Large intestine (tissue), 3 donors: ENCODE results near the gene HMG20A. TPM values are rescaled to one million over a fixed set of nuclear protein-coding genes. Genes with fewer than 3 reads are reported as not detected.
A peak's percentile ranks its signal among the peaks of the same experiment; 100 is the strongest.
"Not testable (repeated sequence)": the region's sequence is repeated elsewhere in the genome, so short reads cannot be mapped to it uniquely, and the experiment has no call there.

ENCODE experiments used
- DNase-seq, 2 donors: peaks; one replicate each; pipeline versions ENCODE4 v3.0.0 to v3.0.0-alpha.2; 2013
- H3K27ac ChIP-seq: one replicate; pipeline ENCODE4 v1.5.1; 2013; ENCODE audit warnings: low read length
- H3K27me3 ChIP-seq: 2 replicates; pipeline ENCODE4 v1.6.1; 2013; ENCODE audit warnings: low read length; ENCODE audit not compliant: control insufficient read depth, insufficient read depth
- H3K36me3 ChIP-seq: 2 replicates; pipeline ENCODE4 v1.6.1; 2013; ENCODE audit warnings: low read length; ENCODE audit not compliant: control insufficient read depth, insufficient read depth
- H3K4me1 ChIP-seq: one replicate; pipeline ENCODE4 v1.6.1; 2013; ENCODE audit warnings: low read length; ENCODE audit not compliant: control insufficient read depth, insufficient read depth
- H3K4me3 ChIP-seq: one replicate; pipeline ENCODE4 v1.5.1; 2013; ENCODE audit warnings: low read length
- H3K9me3 ChIP-seq: one replicate; pipeline ENCODE4 v1.6.1; 2013; ENCODE audit warnings: mild to moderate bottlenecking, low read depth, low read length, moderate library complexity; ENCODE audit not compliant: control insufficient read depth
- WGBS: methylation state at CpG from one replicate; pipeline ENCODE4 v1.1.5; 2013; ENCODE audit warnings: low lambda C conversion rate; ENCODE audit not compliant: insufficient coverage; 5-methylcytosine and 5-hydroxymethylcytosine counted together
- polyA plus RNA-seq: library from polyadenylated mRNA; unstranded; fragments of 120-200 nt; gene quantifications from one replicate; pipeline ENCODE4 v1.2.1, GENCODE V29; 2013

HMG20A gene
- polyA plus RNA-seq, 1 donor, result 38.8 TPM

DNA sequence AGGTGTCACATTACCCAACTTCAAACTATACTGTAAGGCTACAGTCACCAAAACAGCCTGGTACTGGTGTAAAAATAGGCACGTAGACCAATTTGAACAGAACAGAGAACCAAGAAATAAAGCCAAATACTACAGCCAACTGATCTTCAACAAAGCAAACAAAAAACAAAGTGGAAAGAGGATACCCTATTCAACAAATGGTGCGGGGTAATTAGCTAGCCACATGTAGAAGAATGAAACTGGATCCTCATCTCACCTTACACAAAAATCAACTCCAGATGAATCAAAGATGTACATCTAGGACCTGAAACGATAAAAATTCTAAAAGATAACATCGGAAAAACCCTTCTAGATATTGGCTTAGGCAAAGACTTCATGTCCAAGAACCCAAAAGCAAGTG lies 13.8 kb upstream of the HMG20A start:
- DNase-seq, result no peak
- Histone ChIP-seq H3K4me1 (peaks cover 15% of the 10 kb centered on the region), H3K27me3 (no peaks in the 10 kb centered on the region), H3K9me3 (no peaks in the 10 kb centered on the region), H3K4me3 (no peak overlapping the region), H3K27ac (no peak overlapping the region), H3K36me3 (no peaks in the 10 kb centered on the region)
- 83% methylated on average over 2 of the region's 4 CpGs for WGBS

DNA sequence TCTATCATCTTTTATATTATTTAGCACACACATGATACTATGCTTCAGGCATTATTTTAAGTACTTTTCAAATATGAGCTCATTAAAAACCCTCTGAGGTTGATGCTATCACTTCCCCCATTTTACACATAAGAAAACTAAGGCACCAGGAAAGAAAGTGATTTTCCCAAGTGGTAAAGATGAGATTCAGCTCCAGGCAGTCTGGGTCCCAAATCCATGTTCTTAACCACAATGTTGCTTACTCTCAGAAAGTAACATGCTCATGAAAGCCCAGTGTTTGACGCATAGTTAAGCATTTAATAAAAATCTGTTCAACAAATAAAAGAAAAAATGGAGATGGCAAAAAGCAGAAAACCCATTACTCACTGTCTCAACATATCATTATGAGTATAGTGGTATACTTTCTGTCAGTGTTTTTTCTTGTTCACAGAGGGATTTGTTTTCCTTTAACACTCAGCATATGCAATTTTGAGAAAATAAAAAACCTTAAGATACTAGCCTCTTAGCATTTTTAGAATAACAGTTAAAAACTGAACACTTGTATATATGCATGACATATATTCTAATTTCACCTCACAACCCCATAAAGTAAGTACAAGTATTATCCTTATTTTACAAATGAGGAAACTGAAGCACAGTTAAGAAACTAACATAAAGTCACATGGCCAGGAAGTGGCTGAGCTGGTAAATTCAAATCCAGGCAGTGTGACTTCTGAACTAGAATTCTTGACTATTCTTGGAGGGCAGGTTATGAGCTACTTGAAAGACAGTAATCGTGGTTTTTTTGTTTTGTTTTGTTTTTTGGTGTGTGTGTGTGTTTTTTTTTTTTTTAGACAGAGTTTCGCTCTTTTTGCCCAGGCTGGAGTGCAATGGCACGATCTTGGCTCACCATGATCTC lies 11.2 kb upstream of the HMG20A start:
- peak; percentile 14 to 49 for DNase-seq

GRCh38 chr15:77410157-77410500 lies 10.6 kb upstream of the HMG20A start:
- DNase-seq, H3K9me3 ChIP-seq, H3K27me3 ChIP-seq, H3K4me3 ChIP-seq, H3K36me3 ChIP-seq: not testable (repeated sequence)
- peak overlapping the region; percentile 81 for H3K27ac ChIP-seq
- no CpG with 5 or more reads among the region's 7 CpGs for WGBS
- peaks cover 15% of the 10 kb centered on the region for H3K4me1 ChIP-seq

More for the DNA sequence above, 11.2 kb upstream of the HMG20A start:
- H3K4me3 ChIP-seq, result no peak overlapping the region
- H3K4me1 ChIP-seq, result peaks cover 15% of the 10 kb centered on the region
- no peaks in the 10 kb centered on the region for H3K9me3 ChIP-seq
- no peaks in the 10 kb centered on the region for H3K27me3 ChIP-seq
- H3K36me3 ChIP-seq, result no peaks in the 10 kb centered on the region
- 73% methylated on average over 2 of the region's 4 CpGs for WGBS
- peak overlapping the region; percentile 81 for H3K27ac ChIP-seq

DNA sequence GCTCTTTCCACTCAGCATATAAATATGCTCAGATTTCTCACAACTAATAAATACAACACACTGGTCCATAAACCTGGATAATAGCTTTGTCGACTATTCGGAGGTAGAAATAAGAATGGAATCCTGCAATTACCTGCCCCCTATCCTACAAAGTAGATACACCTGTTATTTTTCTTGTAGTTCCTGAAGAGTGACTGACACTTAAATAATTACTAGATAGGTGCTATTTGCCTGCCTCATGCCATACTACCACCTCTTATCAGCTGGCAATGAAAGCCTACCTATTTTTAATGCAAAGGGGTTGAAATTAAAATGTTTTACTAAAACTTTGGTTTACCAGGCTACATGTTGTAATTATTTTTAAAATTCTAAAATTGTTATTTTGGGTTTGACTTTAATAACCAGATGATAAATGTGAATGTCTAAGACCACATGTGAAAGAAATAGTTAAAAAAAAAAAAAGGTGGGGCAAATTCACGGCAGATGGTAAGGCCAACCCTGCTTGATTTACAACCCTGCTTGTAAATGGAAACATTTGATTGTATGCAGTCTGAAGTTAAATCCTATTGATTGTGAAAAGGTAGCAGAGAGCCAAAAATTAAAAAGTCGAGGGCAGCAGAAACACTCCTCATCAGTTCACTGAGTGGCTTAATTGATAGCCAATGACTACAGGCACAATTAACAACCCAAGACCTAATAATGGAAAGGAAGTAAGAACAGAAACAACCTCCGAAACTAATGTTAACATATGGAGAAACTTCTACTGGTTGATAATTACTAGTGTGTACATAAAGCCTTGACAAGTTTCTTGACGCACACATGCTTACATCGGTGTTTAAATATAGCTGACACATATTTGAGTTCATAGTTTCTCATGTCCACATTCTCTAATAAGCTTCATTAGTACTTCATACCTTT lies 9.7 kb upstream of the HMG20A start:
- H3K27ac ChIP-seq, result peak overlapping the region; percentile 81
- peaks cover 15% of the 10 kb centered on the region for H3K4me1 ChIP-seq
- no peaks in the 10 kb centered on the region for H3K9me3 ChIP-seq
- no peaks in the 10 kb centered on the region for H3K27me3 ChIP-seq
- peak overlapping the region; percentile 30 for H3K4me3 ChIP-seq
- 17% methylated on average over 1 of the region's 7 CpGs for WGBS
- peak; percentile 29 to 78 for DNase-seq
- no peaks in the 10 kb centered on the region for H3K36me3 ChIP-seq

DNA sequence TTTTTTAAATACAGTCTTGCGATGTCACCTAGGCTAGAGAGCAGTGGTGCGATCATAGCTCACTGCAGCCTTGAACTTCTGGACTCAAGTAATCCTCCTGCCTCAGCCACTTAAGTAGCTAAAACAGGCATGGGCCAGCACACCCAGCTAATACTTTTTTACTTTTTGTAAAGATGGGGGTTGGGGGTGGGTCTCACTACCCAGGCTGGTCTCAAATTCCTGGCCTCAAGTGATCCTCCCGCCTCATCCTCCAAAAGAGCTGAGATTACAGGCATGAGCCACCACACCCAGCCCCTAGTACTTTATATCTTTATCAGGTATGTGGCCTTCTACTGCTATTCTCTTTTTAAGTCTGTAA lies 9.1 kb upstream of the HMG20A start:
- no peak for DNase-seq
- Histone ChIP-seq H3K36me3 (no peaks in the 10 kb centered on the region), H3K27ac (peak overlapping the region; percentile 81), H3K4me1 (peaks cover 15% of the 10 kb centered on the region), H3K27me3 (no peaks in the 10 kb centered on the region), H3K9me3 (no peaks in the 10 kb centered on the region), H3K4me3 (peak overlapping the region; percentile 30)
- WGBS, result 100% methylated on average over 1 of the region's 3 CpGs

GRCh38 chr15:77412972-77413698 lies 7.6 kb upstream of the HMG20A start:
- Histone ChIP-seq H3K4me1 (peaks cover 15% of the 10 kb centered on the region), H3K4me3 (no peak overlapping the region), H3K27me3 (no peaks in the 10 kb centered on the region), H3K36me3 (no peaks in the 10 kb centered on the region), H3K9me3 (no peaks in the 10 kb centered on the region), H3K27ac (no peak overlapping the region)
- DNase-seq, result no peak
- WGBS, result 100% methylated on average over 1 of the region's 2 CpGs

DNA sequence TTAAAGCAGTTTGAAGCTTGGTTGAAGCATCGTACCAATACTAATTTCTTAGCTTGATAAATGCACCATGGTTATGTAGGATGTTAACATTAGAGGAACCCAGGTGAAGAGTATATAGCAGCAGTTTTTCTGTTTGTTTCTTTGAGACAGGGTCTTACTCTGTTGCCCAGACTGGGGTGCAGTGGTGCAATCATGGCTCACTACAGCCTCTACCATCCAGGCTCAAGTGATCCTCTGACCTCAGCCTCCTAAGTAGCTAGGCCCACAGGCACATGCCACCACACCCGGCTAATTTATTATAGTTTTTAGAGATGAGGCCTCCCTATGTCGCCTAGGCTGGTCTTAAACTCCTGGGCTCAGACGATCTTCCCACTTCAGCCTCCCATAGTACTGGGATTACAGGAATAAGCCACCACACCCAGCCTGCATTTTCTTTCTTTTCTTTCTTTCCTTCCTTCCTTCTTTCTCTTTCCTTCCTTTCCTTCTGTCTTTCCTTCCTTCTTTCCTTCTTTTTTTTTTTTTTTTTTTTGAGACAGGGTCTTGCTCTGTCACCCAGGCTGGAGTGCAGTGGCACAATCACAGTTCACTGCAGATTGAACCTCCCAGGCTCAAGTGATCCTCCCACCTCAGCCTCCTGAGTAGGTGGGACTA lies 6.9 kb upstream of the HMG20A start:
- no peaks in the 10 kb centered on the region for H3K36me3 ChIP-seq
- H3K9me3 ChIP-seq, result no peaks in the 10 kb centered on the region
- DNase-seq, result no peak
- WGBS, result 100% methylated on average over 2 of the region's 4 CpGs
- no peak overlapping the region for H3K27ac ChIP-seq
- peaks cover 18% of the 10 kb centered on the region for H3K4me1 ChIP-seq
- no peak overlapping the region for H3K4me3 ChIP-seq
- H3K27me3 ChIP-seq, result no peaks in the 10 kb centered on the region

DNA sequence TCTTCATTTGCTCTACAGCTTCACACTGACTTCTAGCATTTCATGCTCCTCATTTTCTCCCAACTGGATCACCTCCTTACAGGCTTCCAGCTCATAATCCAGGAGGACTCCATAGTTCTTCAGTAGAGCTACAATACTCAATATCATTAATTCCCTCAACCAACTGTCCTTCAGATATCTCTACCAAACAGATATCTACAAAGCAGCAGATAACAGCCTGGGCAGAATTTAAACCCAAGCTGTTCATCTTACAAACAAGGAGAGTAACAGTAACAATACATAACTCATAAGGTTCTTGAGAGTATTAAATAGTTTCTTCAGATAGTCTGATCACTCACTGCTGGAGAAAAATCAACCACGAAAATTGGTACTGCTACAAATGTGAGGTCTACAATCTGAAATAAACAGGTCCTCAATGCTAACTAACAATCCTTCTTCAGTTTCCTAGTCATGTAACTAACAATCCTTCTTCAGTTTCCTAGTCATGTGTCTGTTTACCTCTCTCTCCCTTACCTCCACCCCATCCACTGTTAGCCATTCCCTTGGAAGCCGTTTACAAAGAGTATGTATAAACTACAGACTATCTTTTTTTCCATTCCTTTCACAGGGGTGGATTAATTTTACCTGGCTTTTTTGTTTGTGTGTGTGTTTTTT lies 5.8 kb upstream of the HMG20A start:
- Histone ChIP-seq H3K27me3 (no peaks in the 10 kb centered on the region), H3K4me1 (peaks cover 15% of the 10 kb centered on the region), H3K4me3 (no peak overlapping the region), H3K9me3 (no peaks in the 10 kb centered on the region), H3K36me3 (no peaks in the 10 kb centered on the region), H3K27ac (no peak overlapping the region)
- DNase-seq, result no peak
- no CpG with 5 or more reads among the region's 2 CpGs for WGBS

DNA sequence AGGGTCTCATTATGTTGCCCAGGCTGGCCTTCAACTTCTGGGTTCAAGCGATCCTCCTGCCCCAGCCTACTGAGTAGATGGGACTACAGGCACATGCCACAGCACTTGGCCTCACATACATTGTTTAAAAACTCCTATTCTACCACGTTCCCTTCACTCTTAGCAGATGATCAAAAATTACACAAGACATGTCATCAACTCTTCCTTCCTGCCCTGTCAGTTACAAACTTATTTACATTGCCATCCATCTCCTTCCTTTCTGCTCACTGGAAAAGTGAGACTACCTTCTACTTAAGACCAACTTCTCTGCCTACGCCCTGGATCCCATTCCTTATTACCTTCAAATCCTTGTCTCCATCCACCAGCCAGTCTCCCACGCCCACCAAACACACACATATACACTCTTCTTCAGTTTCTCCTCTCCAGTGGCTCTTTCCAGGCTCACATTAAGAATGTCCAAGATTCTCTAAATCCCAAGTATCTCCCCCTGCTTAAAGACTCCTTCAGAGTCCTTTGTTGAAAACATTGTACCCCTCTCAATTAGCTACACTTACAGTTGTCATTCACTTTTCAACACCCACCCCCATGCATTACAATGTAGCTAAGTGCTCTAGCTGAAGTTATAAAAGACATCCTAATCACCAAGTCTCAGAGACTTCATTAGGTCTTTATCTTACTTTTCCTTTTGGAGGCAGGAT lies 5.1 kb upstream of the HMG20A start:
- DNase-seq, result no peak
- H3K9me3 ChIP-seq, result no peaks in the 10 kb centered on the region
- no peaks in the 10 kb centered on the region for H3K27me3 ChIP-seq
- H3K36me3 ChIP-seq, result no peaks in the 10 kb centered on the region
- H3K4me1 ChIP-seq, result peaks cover 12% of the 10 kb centered on the region
- H3K4me3 ChIP-seq, result no peak overlapping the region
- H3K27ac ChIP-seq, result no peak overlapping the region
- 100% methylated on average over 3 of the region's 4 CpGs for WGBS
